HG03045 (cell line): ENCODE measurements around the gene PIK3CB.
"Not testable (repeated sequence)": the region's sequence is repeated elsewhere in the genome, so short reads cannot be mapped to it uniquely, and the experiment has no call there.

ENCODE experiments used
- ATAC-seq: cut with Tn5 transposase; IDR thresholded peaks from one replicate; pipeline ENCODE4 v1.9.1; 2021; ENCODE audit warnings: mild to moderate bottlenecking, moderate library complexity; ENCODE audit not compliant: unreplicated experiment

The PIK3CB gene

DNA sequence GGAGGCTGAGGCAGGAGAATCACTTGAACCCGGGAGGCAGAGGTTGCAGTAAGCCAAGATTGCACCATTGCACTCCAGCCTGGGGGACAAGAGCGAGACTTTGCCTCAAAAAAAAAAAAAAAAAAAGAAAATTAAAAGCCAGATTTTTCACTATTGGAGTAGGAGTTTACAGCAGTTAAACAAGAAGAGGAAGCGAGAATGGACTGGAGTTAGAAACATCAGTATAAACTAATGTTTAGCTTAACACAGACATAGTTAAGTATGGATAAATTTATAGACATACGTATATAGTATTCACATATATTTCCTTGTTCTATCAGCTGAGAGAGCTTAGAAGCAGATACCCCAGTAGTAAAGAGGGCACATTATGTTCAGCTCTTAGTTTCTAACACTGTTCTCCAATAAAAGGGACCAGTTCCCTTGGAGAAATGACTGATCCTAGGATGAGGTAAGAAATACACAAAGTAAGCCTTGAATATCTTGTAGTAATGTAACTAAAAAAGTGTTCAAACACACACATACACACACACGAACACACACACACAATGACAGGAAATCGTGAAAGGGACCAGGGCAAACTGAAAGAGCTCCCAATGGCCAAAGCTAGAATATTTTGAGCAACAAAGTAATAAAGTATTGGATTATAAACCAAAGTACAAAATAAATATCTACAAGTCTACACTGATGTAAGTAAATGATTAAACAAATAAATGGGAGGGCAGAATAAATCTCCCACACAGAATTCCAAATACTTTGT is 25.1 kb downstream of the PIK3CB start:
- ATAC-seq, result no peak

GRCh38 chr3:138806376-138807080 is 28.2 kb downstream of the PIK3CB start:
- ATAC-seq, result no peak

DNA sequence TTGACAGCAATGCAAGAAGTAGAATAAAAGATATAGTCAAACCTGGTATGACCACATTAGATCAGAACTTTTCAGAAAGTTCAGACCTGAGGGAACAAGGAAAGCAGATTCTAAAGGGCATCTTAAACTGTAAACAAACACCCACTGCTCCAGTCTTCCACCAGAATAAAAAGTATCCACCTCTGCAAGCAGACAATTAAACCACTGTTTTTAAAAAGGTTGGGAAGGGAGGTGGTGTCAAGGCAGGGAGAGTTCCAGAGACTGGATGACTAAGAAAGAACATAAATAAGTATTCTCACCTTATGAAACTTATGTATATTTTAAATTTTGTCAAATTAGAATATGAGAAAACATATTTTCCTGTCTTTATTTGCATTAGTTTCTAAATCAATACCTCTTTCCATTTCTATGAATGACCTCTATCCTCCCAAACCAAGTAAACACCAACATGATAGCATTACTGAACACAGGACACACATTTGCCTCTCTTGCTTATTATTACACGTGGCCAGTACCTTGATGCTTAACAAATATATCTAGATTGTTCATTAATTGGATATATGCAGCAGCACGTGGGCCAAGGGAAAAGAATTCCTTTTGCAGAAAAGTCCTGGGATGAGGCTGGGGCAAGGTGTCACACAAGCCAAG is 31.6 kb downstream of the PIK3CB start:
- no peak for ATAC-seq

- ATAC-seq, result not testable (repeated sequence)
Measured at GRCh38 chr3:138802223-138802622, 32.5 kb downstream of the PIK3CB start.

GRCh38 chr3:138801792-138802191 is 32.9 kb downstream of the PIK3CB start:
- no peak for ATAC-seq

DNA sequence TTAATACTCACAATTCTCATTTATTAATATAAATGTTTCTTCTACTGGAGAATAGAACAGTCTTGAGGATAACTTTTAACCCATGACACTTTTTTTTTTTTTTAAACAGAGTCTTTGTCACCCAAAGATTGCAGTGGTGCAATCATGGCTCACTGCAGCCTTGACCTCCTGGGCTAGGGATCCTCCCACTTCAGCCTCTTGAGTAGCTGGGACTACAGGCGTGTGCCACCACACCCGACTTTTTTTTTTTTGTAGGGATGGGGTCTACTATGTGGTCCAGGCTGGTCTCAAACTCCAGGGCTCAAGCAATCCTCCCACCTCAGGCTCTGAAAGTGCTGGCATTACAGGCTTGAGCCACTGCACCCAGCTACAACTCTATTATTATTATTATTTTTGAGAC is 34.5 kb downstream of the PIK3CB start:
- no peak for ATAC-seq

DNA sequence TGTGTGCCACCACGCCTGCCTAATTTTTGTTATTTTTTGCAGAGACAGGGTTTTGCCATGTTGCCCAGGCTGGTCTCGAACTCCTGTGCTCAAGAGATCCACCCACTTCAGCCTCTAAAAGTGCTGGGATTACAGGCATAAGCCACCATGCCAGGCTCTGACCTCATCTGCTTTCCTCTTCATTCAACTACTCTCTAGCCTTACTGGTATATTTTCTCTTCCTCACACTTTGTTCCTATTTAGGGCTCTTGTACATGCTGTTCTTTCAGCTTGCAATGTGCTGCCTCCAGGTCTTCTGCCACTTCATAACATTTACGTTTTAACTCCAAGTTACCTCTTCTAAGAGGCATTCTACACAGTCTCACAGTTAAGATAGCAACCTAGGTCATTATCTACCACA is 34.9 kb downstream of the PIK3CB start:
- ATAC-seq, result no peak

DNA sequence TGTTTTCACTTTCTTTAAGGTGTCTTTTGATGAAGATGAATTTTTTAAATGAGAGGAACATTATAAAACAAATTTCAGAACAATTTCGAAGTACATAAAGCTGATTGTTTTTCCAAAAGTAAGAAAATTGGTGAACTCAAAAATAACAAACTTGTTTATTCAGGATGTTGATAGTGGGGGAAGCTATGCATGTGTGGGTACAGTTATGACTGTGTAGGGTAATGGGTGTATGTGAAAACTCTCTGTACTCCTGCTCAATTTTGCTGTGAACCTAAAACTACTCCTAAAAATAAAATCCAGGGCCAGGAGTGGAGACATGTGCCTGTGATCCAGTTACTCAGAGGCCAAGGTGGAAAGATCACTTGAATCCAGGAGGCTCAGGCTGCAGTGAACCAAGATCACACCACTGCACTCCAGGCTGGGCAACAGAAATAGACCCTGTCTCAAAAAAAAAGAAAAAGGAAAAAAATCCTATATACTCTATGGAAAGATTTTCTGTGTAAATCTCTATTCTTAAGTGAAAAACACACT is 37.2 kb downstream of the PIK3CB start:
- no peak for ATAC-seq

DNA sequence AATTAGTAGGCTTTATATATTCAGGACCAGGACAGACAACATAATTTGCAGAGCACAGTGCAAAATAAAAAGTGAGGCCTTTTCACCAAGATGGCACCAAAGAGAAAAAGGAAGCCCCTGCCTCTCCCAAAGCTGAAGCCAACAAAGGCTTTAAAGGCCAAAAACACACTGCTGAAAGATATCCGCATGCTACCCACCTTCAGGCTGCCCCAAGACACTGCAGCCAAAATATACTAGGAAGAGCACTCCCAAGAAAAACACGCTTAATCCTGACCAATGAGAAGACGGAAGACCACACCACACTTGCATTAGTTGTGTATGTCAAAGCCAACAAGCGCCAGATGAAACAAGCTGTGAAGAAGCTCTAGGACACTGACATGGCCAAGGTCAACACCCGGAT is 38.0 kb downstream of the PIK3CB start:
- ATAC-seq, result no peak

GRCh38 chr3:138786788-138787271 is 47.9 kb downstream of the PIK3CB start:
- ATAC-seq, result no peak

DNA sequence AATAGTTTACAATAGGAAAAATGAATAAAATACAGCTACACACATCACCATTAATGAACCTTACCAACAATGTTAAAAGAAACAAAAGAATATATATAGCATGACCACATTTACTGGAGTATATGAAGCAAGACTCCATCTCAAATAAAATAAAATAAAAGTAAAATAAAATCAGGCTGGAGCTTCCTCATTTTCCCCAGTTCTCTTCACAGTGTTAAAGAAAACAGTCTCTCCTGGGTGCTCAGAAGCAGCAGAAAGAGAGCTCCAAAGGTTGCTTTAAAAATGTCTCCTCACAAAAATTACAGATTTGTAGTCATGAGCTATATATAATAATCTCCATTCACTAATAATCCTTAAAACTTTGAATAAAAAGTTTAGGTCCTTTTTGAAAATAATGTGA is 48.8 kb downstream of the PIK3CB start:
- ATAC-seq, result no peak

- ATAC-seq, result not testable (repeated sequence)
Measured at GRCh38 chr3:138785362-138785857, 49.3 kb downstream of the PIK3CB start.

GRCh38 chr3:138782755-138783154 is 52.0 kb downstream of the PIK3CB start:
- no peak for ATAC-seq

- ATAC-seq, result no peak
Measured at GRCh38 chr3:138781012-138781470, 53.7 kb downstream of the PIK3CB start.

DNA sequence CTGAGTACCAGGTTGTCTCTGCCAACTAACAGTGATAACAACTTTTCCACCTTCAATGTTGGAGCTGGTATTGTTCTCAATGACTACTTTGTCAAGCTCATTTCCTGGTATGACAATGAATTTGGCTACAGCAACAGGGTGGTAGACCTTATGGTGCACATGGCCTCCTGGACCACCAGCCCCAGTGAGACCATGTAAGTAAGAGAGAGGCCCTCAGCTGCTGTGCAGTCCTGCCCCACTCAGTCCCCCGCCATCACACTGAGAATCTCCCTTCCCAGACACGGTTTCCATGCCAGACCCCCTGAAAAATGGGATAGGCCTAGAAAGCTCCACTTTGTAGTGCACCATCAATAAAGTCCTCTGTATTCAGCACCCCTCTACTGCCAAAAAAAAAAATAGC is 56.1 kb downstream of the PIK3CB start:
- ATAC-seq, result no peak

DNA sequence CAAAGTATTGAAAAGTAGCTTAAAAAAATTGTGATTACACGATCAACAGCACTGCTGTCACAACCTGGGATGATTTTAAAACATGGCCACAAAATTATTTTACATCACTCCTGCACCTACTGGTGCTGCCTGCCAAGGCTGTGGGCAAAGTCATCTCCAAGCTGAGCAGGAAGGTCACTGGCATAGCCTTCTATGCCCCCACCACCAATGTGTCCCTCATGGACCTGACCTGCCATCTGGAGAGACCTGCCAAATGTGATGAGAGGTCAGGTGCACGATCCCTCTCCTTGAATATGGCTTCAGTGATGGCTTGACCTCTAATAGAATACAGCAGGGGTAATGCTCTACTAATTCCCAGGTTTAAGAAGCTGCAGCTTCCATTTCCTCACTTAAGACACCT is 57.8 kb downstream of the PIK3CB start:
- no peak for ATAC-seq

DNA sequence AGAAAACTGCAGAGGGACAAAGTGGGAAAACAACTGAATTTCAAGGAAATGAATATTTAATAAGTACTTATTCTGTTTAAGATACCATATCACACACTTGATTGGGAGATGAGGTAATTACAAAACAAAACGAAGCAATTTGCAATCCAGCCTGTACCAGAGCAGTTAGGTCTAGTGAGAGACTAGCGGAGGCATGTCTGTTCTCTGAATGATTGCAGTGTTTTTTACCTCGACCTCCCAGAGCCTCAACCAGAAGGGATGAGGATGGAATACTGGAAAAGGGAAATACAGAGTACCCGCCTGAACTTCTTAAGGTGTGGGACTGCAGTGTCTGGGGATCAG is 59.5 kb downstream of the PIK3CB start:
- ATAC-seq, result no peak

- peak; percentile 60 for ATAC-seq
Measured at GRCh38 chr3:138774529-138775253, 60.0 kb downstream of the PIK3CB start.

DNA sequence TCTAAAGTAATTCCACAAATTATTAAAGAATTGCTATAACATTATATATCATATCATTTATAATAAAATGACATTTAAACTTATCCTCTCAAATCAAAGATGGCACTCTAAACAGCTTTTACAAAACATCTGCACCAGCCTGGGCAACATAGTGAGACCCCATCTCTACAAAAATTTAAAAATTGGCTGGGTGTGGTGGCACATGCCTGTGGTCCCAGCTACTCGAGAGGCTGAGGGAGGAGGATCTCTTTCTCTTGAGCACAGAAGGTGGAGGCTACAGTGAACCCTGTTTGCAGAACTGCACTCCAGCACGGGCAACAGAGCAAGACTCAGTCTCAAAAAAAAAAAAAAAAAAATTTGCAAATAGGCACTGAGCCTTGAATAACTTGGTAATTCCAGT is 63.1 kb downstream of the PIK3CB start:
- ATAC-seq, result no peak

GRCh38 chr3:138769616-138770015 is 65.1 kb downstream of the PIK3CB start:
- ATAC-seq, result no peak

- ATAC-seq, result no peak
Measured at GRCh38 chr3:138768946-138769345, 65.8 kb downstream of the PIK3CB start.
